SK-N-SH treated with all-trans-retinoic acid at 6 μM for 48 hours (cell line): ENCODE results near the gene RNF40.

Experiments
- ATAC-seq: fragments of 200-7000 bp; cut with Tn5 transposase; 3 replicates; pipeline ENCODE4 v1.9.1; 2020; ENCODE audit warnings: mild to moderate bottlenecking, moderate library complexity
- ARNTL ChIP-seq: fragments of 450-650 bp; formaldehyde crosslinking; IDR thresholded peaks from 2 replicates; pipeline ENCODE4 v1.5.0; 2020; ENCODE audit warnings: low read depth, mild to moderate bottlenecking, moderate library complexity, borderline replicate concordance
- BACH2 ChIP-seq: fragments of 250-450 bp; sonication (Bioruptor Pico); IDR thresholded peaks from 2 replicates; pipeline ENCODE4 v1.9.0; 2021; ENCODE audit warnings: mild to moderate bottlenecking, borderline replicate concordance
- ESRRG ChIP-seq: fragments of 250-450 bp; sonication (Bioruptor Pico); IDR thresholded peaks from 2 replicates; pipeline ENCODE4 v1.6.1; 2021; ENCODE audit warnings: mild to moderate bottlenecking
- GLIS3 ChIP-seq: fragments of 250-450 bp; sonication (Bioruptor Pico); IDR thresholded peaks from 2 replicates; pipeline ENCODE4 v1.5.0; 2020; ENCODE audit warnings: mild to moderate bottlenecking, moderate library complexity
- ISL1 ChIP-seq: fragments of 250-450 bp; sonication (Bioruptor Pico); IDR thresholded peaks from 2 replicates; pipeline ENCODE4 v2.1.2; 2022; ENCODE audit warnings: mild to moderate bottlenecking, moderate library complexity
- OSR1 ChIP-seq: fragments of 250-450 bp; sonication (Bioruptor Pico); IDR thresholded peaks from 2 replicates; pipeline ENCODE4 v1.8.0; 2022; ENCODE audit warnings: moderate library complexity, mild to moderate bottlenecking, inconsistent platforms
- PPARA ChIP-seq: fragments of 250-450 bp; sonication (Bioruptor Pico); IDR thresholded peaks from 2 replicates; pipeline ENCODE4 v1.5.0; 2020; ENCODE audit warnings: mild to moderate bottlenecking, borderline replicate concordance
- RARB ChIP-seq: fragments of 250-450 bp; sonication (Bioruptor Pico); IDR thresholded peaks from 2 replicates; pipeline ENCODE4 v1.8.0; 2021; ENCODE audit warnings: mild to moderate bottlenecking, moderate library complexity
- SNAI2 ChIP-seq: fragments of 250-450 bp; sonication (Bioruptor Pico); IDR thresholded peaks from 2 replicates; pipeline ENCODE4 v1.5.0; 2020; ENCODE audit warnings: mild to moderate bottlenecking, moderate library complexity
- TCF4 ChIP-seq: fragments of 250-450 bp; sonication (Bioruptor Pico); IDR thresholded peaks from 2 replicates; pipeline ENCODE4 v1.8.0; 2021; ENCODE audit warnings: mild to moderate bottlenecking, moderate library complexity, borderline replicate concordance
- TOX ChIP-seq: fragments of 250-450 bp; sonication (Bioruptor Pico); IDR thresholded peaks from 2 replicates; pipeline ENCODE4 v1.8.0; 2021; ENCODE audit warnings: mild to moderate bottlenecking, moderate library complexity, borderline replicate concordance
- ZC3H10 ChIP-seq: fragments of 250-450 bp; sonication (Bioruptor Pico); IDR thresholded peaks from 2 replicates; pipeline ENCODE4 v1.5.1; 2021; ENCODE audit warnings: mild to moderate bottlenecking, moderate library complexity
- ZFP3 ChIP-seq: fragments of 250-450 bp; sonication (Bioruptor Pico); IDR thresholded peaks from 2 replicates; pipeline ENCODE4 v1.5.0; 2020; ENCODE audit warnings: mild to moderate bottlenecking, moderate library complexity
- ZFP30 ChIP-seq: fragments of 450-650 bp; formaldehyde crosslinking; IDR thresholded peaks from 2 replicates; pipeline ENCODE4 v1.5.0; 2022; ENCODE audit warnings: mild to moderate bottlenecking, moderate library complexity
- ZNF565 ChIP-seq: fragments of 450-650 bp; formaldehyde crosslinking; conservative IDR thresholded peaks from 2 replicates; pipeline ENCODE4 v1.5.0; 2020; ENCODE audit warnings: low read depth, mild to moderate bottlenecking, moderate library complexity
- ZNF70 ChIP-seq: fragments of 450-650 bp; formaldehyde crosslinking; IDR thresholded peaks from 2 replicates; pipeline ENCODE4 v1.5.0; 2020; ENCODE audit warnings: mild to moderate bottlenecking, moderate library complexity
- ZNF8 ChIP-seq: fragments of 450-650 bp; formaldehyde crosslinking; IDR thresholded peaks from 2 replicates; pipeline ENCODE4 v1.5.0; 2020; ENCODE audit warnings: mild to moderate bottlenecking, moderate library complexity
- TF ChIP-seq, protein P1 (sequence below): fragments of 250-450 bp; sonication (Bioruptor Pico); IDR thresholded peaks from 2 replicates; pipeline ENCODE4 v1.8.0; 2021; ENCODE audit warnings: low read depth, mild to moderate bottlenecking, moderate library complexity, borderline replicate concordance
- TF ChIP-seq, protein P2 (sequence below): fragments of 250-450 bp; sonication (Bioruptor Pico); IDR thresholded peaks from 2 replicates; pipeline ENCODE4 v1.5.1; 2020; ENCODE audit warnings: low read depth, mild to moderate bottlenecking, moderate library complexity
- TF ChIP-seq, protein P3 (sequence below): fragments of 250-450 bp; sonication (Bioruptor Pico); IDR thresholded peaks from 2 replicates; pipeline ENCODE4 v1.5.0; 2020; ENCODE audit warnings: mild to moderate bottlenecking, moderate library complexity

RNF40 gene

DNA sequence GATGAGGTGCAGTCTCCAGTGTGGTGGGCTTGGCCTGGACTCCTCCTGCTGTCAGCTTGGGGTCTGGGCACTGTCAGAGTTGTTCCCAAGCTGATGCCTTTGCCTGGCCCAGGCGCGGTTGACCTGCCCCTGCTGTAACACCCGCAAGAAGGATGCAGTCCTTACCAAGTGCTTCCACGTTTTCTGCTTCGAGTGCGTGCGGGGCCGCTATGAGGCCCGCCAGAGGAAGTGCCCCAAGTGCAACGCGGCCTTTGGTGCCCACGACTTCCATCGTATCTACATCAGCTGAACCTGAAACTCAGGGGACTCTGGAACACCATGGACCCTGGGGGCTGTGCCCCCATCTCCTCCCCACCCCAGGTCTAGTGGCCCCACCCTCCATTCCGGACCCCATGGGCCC is 11.7 kb downstream of the RNF40 start:
- ATAC-seq = no peak
- TF ChIP-seq BACH2 (CRISPR knock-in tag) = no peak
- TF ChIP-seq ZNF8 (CRISPR knock-in tag) = no peak
- TF ChIP-seq RARB (CRISPR knock-in tag) = no peak
- TF ChIP-seq ESRRG (CRISPR knock-in tag) = no peak
- no peak for TF ChIP-seq ISL1 (CRISPR knock-in tag)
- no peak for TF ChIP-seq ARNTL
- TF ChIP-seq, protein P1, sequence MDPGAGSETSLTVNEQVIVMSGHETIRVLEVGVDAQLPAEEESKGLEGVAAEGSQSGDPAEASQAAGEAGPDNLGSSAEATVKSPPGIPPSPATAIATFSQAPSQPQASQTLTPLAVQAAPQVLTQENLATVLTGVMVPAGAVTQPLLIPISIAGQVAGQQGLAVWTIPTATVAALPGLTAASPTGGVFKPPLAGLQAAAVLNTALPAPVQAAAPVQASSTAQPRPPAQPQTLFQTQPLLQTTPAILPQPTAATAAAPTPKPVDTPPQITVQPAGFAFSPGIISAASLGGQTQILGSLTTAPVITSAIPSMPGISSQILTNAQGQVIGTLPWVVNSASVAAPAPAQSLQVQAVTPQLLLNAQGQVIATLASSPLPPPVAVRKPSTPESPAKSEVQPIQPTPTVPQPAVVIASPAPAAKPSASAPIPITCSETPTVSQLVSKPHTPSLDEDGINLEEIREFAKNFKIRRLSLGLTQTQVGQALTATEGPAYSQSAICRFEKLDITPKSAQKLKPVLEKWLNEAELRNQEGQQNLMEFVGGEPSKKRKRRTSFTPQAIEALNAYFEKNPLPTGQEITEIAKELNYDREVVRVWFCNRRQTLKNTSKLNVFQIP (CRISPR knock-in tag) = no peak
- TF ChIP-seq TCF4 (CRISPR knock-in tag) = no peak
- TF ChIP-seq SNAI2 = no peak
- TF ChIP-seq ZNF565 (CRISPR knock-in tag) = no peak
- no peak for TF ChIP-seq ZFP3

DNA sequence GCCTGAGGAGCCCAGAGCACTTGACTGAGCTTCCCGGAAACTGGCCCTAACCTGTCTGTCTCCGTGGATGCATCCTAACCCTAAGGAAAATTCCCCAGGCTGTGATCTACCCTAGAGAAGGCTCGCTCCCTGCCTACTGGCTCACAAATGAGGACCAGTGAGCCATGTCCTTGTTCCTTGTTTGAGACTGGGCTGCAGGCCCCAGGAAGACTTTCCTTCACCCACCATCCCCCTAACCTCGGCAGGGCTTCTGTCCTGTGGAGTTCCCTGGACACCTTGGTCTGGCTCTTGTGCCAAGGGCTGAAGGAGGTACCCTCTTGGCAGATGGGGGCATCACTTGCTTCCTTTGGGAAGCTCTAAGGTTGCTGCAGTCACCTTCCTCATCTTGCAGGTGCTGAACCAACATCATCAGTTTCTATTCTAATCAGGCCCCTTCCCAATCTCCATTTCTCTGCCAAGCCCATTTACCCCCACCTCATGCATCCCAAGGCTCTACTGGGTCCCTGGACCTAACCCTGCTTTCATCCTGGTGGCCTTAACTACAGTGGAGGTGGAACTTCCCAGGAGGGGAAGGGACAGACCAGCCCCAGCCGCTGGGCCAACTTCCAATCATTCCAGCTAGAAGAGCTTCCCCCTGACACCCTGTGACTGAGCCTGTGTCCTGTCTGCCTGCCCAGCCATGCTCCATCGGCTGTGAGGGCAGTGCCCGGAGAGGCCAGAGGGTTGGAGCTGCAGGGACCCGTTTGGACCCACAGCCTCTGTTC is 12.4 kb downstream of the RNF40 start:
- peak; percentile 7 for ATAC-seq
- TF ChIP-seq ZFP3 = no peak

DNA sequence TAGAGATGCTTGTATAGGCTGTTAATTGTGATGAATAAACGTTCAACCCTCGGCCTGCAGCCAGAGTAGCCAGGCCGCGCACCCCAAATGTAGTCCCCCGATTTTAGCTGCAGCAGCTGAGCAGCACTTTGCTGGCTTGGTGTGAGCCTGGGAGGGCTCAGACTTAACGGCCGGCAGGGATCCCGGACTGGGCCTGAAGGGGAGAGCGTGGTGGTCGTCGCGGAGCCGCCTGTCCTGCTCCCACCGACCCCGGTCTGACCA is 12.9 kb downstream of the RNF40 start:
- no peak for TF ChIP-seq RARB (CRISPR knock-in tag)
- TF ChIP-seq BACH2 (CRISPR knock-in tag) = no peak
- TF ChIP-seq ARNTL = no peak
- no peak for TF ChIP-seq GLIS3
- TF ChIP-seq, protein P2, sequence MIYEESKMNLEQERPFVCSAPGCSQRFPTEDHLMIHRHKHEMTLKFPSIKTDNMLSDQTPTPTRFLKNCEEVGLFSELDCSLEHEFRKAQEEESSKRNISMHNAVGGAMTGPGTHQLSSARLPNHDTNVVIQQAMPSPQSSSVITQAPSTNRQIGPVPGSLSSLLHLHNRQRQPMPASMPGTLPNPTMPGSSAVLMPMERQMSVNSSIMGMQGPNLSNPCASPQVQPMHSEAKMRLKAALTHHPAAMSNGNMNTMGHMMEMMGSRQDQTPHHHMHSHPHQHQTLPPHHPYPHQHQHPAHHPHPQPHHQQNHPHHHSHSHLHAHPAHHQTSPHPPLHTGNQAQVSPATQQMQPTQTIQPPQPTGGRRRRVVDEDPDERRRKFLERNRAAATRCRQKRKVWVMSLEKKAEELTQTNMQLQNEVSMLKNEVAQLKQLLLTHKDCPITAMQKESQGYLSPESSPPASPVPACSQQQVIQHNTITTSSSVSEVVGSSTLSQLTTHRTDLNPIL = no peak
- no peak for TF ChIP-seq PPARA (CRISPR knock-in tag)
- TF ChIP-seq TCF4 (CRISPR knock-in tag) = no peak
- no peak for TF ChIP-seq ZFP3
- TF ChIP-seq ZC3H10 (CRISPR knock-in tag) = no peak
- no peak for TF ChIP-seq OSR1 (CRISPR knock-in tag)
- no peak for TF ChIP-seq ESRRG (CRISPR knock-in tag)
- TF ChIP-seq, protein P3, sequence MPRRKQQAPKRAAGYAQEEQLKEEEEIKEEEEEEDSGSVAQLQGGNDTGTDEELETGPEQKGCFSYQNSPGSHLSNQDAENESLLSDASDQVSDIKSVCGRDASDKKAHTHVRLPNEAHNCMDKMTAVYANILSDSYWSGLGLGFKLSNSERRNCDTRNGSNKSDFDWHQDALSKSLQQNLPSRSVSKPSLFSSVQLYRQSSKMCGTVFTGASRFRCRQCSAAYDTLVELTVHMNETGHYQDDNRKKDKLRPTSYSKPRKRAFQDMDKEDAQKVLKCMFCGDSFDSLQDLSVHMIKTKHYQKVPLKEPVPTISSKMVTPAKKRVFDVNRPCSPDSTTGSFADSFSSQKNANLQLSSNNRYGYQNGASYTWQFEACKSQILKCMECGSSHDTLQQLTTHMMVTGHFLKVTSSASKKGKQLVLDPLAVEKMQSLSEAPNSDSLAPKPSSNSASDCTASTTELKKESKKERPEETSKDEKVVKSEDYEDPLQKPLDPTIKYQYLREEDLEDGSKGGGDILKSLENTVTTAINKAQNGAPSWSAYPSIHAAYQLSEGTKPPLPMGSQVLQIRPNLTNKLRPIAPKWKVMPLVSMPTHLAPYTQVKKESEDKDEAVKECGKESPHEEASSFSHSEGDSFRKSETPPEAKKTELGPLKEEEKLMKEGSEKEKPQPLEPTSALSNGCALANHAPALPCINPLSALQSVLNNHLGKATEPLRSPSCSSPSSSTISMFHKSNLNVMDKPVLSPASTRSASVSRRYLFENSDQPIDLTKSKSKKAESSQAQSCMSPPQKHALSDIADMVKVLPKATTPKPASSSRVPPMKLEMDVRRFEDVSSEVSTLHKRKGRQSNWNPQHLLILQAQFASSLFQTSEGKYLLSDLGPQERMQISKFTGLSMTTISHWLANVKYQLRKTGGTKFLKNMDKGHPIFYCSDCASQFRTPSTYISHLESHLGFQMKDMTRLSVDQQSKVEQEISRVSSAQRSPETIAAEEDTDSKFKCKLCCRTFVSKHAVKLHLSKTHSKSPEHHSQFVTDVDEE (CRISPR knock-in tag) = no peak
- no peak; the same call in 2 of the 3 replicates for ATAC-seq

DNA sequence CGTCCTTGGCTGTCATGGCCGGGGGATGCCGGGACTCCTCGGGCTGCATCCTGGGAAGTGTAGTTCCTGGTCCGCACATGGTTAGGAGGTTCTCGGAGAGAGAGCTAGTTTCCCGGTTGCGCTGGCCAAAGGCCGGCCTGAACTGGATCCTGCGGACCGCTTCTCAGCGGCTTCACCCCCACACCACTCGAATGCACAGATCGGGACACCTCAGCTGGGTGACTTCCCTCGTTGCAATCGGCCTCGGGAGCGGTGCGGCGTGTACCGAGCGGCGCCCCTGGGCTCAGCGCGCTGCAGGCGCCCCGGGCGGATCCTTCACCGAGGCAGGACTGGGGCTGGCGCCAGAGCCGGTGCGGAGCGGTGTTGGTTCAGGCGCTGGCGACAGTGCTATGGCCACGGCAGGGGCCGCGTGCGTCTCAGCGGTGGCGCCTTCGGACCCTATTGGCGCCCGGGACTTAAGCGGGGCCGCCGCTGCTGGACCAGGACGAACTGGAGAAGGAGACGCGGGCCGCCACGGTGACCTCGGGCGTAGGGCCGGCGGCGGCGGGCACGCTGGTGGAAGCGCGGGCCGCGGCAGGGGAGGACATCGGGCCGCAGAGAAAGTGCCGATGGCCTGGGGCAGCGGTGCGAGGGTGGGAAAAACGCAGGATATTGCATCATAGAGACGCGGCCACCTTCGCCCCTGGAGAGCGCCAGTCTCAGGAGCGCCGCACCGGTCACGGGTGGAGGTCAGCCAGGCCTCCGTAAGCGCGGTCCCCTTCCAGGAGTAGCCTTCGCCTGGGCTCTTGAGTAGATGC is 13.5 kb downstream of the RNF40 start:
- peak; percentile 87 for ATAC-seq
- TF ChIP-seq, protein P1 (CRISPR knock-in tag) = peak; percentile 44; the same call in 1 of the 2 replicates
- TF ChIP-seq TCF4 (CRISPR knock-in tag) = no peak
- TF ChIP-seq, protein P3 (CRISPR knock-in tag) = no peak
- TF ChIP-seq OSR1 (CRISPR knock-in tag) = no peak
- TF ChIP-seq ZNF70 (CRISPR knock-in tag) = peak; percentile 84
- no peak for TF ChIP-seq TOX
- no peak for TF ChIP-seq ZNF8 (CRISPR knock-in tag)
- no peak for TF ChIP-seq PPARA (CRISPR knock-in tag)
- no peak for TF ChIP-seq ZC3H10 (CRISPR knock-in tag)
- TF ChIP-seq SNAI2 = no peak
- no peak for TF ChIP-seq ESRRG (CRISPR knock-in tag)
- TF ChIP-seq RARB (CRISPR knock-in tag) = no peak
- no peak for TF ChIP-seq ISL1 (CRISPR knock-in tag)
- TF ChIP-seq ZFP30 = no peak
- TF ChIP-seq, protein P2 = no peak
